Osteoblast (primary cell): ENCODE results near the gene FRMD5. TPM values are rescaled to one million over a fixed set of nuclear protein-coding genes. Genes with fewer than 3 reads are reported as not detected.

Source experiments
- DNase-seq: peaks from one replicate; pipeline ENCODE4 v3.0.0; 2011; ENCODE audit warnings: low spot score, mixed read lengths; ENCODE audit not compliant: insufficient read length; ENCODE audit errors: missing footprints
- H2AFZ ChIP-seq: 2 replicates; pipeline ENCODE4 v1.6.0; 2011; ENCODE audit warnings: mild to moderate bottlenecking, low read length
- H3K27ac ChIP-seq: 2 replicates; pipeline ENCODE4 v1.5.1; 2011; ENCODE audit warnings: mild to moderate bottlenecking, low read depth, low read length, moderate library complexity
- H3K27me3 ChIP-seq: 2 replicates; pipeline ENCODE4 v1.6.0; 2012; ENCODE audit warnings: mild to moderate bottlenecking, control low read depth, inconsistent platforms, low read length, moderate library complexity; ENCODE audit not compliant: insufficient read depth
- H3K36me3 ChIP-seq: 2 replicates; pipeline ENCODE4 v1.5.1; 2011; ENCODE audit warnings: mild to moderate bottlenecking, low read length, control low read depth, moderate library complexity; ENCODE audit not compliant: insufficient read depth
- H3K4me1 ChIP-seq: 2 replicates; pipeline ENCODE4 v1.5.1; 2011; ENCODE audit warnings: mild to moderate bottlenecking, low read length, control low read depth, moderate library complexity; ENCODE audit not compliant: insufficient read depth
- H3K4me2 ChIP-seq: 2 replicates; pipeline ENCODE4 v1.6.0; 2011; ENCODE audit warnings: mild to moderate bottlenecking, low read length; ENCODE audit not compliant: insufficient read depth
- H3K4me3 ChIP-seq: fragments of 200-600 bp; sonication (generic); 3 replicates; pipeline ENCODE4 v1.5.1; 2012; ENCODE audit warnings: mild to moderate bottlenecking, low read length, inconsistent platforms; ENCODE audit not compliant: insufficient read depth
- H3K79me2 ChIP-seq: 2 replicates; pipeline ENCODE4 v1.6.0; 2012; ENCODE audit warnings: mild to moderate bottlenecking, low read length, control low read depth, inconsistent platforms; ENCODE audit not compliant: insufficient read depth
- H3K9me3 ChIP-seq: 2 replicates; pipeline ENCODE4 v1.5.1; 2011; ENCODE audit warnings: low read depth, low read length, control low read depth
- H4K20me1 ChIP-seq: 2 replicates; pipeline ENCODE4 v1.6.0; 2012; ENCODE audit warnings: mild to moderate bottlenecking, low read length, control low read depth; ENCODE audit not compliant: insufficient read depth
- CTCF ChIP-seq: IDR thresholded peaks from 2 replicates; pipeline ENCODE4 v1.5.1; 2011; ENCODE audit warnings: mild to moderate bottlenecking, low read depth, low read length, moderate library complexity; ENCODE audit errors: extremely low read depth
- total RNA-seq: library from RNA; depleted of rRNA; stranded (reverse); fragments of >200 nt; gene quantifications from 2 replicates; pipeline ENCODE4 v1.2.3, GENCODE V29; 2012

The FRMD5 gene
- total RNA-seq, 1 donor = 3.3 TPM

GRCh38 chr15:44066211-44066827, 128.8 kb downstream of the FRMD5 start:
- Histone ChIP-seq H2AFZ (peak overlapping the region; percentile 67), H3K4me2 (peak overlapping the region; percentile 70), H4K20me1 (no peaks in the 10 kb centered on the region), H3K27ac (no peak overlapping the region), H3K9me3 (no peaks in the 10 kb centered on the region), H3K27me3 (no peaks in the 10 kb centered on the region), H3K4me3 (peak overlapping the region; percentile 36), H3K36me3 (no peaks in the 10 kb centered on the region), H3K4me1 (peaks cover 8% of the 10 kb centered on the region), H3K79me2 (peaks cover 7% of the 10 kb centered on the region)
- no peak for DNase-seq
- peak; percentile 80 for TF ChIP-seq CTCF

- Histone ChIP-seq H3K4me2 (no peak overlapping the region), H3K36me3 (no peaks in the 10 kb centered on the region), H3K27ac (no peak overlapping the region), H3K4me3 (no peak overlapping the region), H3K9me3 (no peaks in the 10 kb centered on the region), H3K4me1 (peaks cover 8% of the 10 kb centered on the region), H3K79me2 (peaks cover 9% of the 10 kb centered on the region), H3K27me3 (no peaks in the 10 kb centered on the region), H2AFZ (no peak overlapping the region), H4K20me1 (no peaks in the 10 kb centered on the region)
- no peak for TF ChIP-seq CTCF
- no peak for DNase-seq
Measured at GRCh38 chr15:44064706-44065105, 130.4 kb downstream of the FRMD5 start.

GRCh38 chr15:44058126-44058525, 136.9 kb downstream of the FRMD5 start:
- TF ChIP-seq CTCF = no peak

GRCh38 chr15:44045661-44046060, 149.4 kb downstream of the FRMD5 start:
- no peak for TF ChIP-seq CTCF
- Histone ChIP-seq H3K4me3 (no peak overlapping the region), H2AFZ (no peak overlapping the region), H3K27me3 (peaks cover 4% of the 10 kb centered on the region), H3K36me3 (no peaks in the 10 kb centered on the region), H3K9me3 (no peaks in the 10 kb centered on the region), H4K20me1 (no peaks in the 10 kb centered on the region), H3K79me2 (no peaks in the 10 kb centered on the region), H3K27ac (no peak overlapping the region), H3K4me1 (no peaks in the 10 kb centered on the region), H3K4me2 (no peak overlapping the region)
- no peak for DNase-seq

More at GRCh38 chr15:44058126-44058525, 136.9 kb downstream of the FRMD5 start:
- Histone ChIP-seq H3K36me3 (no peaks in the 10 kb centered on the region), H3K4me2 (no peak overlapping the region), H3K4me1 (peaks cover 6% of the 10 kb centered on the region), H4K20me1 (no peaks in the 10 kb centered on the region), H2AFZ (peak overlapping the region; percentile 17), H3K27me3 (peaks cover 5% of the 10 kb centered on the region), H3K79me2 (peaks cover 6% of the 10 kb centered on the region), H3K9me3 (no peaks in the 10 kb centered on the region), H3K4me3 (no peak overlapping the region), H3K27ac (no peak overlapping the region)
- DNase-seq = no peak
